GM12873 (cell line): ENCODE measurements around the gene SLC2A4.

Experiments
- CTCF ChIP-seq: IDR thresholded peaks from 2 replicates; pipeline ENCODE4 v1.5.1; 2012; ENCODE audit warnings: low read depth, mild to moderate bottlenecking, moderate library complexity, low read length, control low read depth; ENCODE audit not compliant: insufficient read depth; ENCODE audit errors: missing control alignments

Gene SLC2A4

GRCh38 chr17:7281074-7281952 lies at the start of gene SLC2A4:
TSS of gene SLC2A4 (plus strand) at chr17:7281718. CDS start at chr17:7281935, 217 bp downstream.
- TF ChIP-seq CTCF, result no peak

GRCh38 chr17:7232114-7232513 lies 49.4 kb upstream of the SLC2A4 start:
- no peak for TF ChIP-seq CTCF

GRCh38 chr17:7233701-7234082 lies 47.8 kb upstream of the SLC2A4 start:
- no peak for TF ChIP-seq CTCF

GRCh38 chr17:7234083-7234951 lies 47.2 kb upstream of the SLC2A4 start, which contains the start of gene DVL2:
TSS of gene DVL2 (minus strand) at chr17:7234517. CDS start at chr17:7234262, 255 bp downstream.
- TF ChIP-seq CTCF, result no peak

- no peak for TF ChIP-seq CTCF
Observed at GRCh38 chr17:7235693-7236665, 45.5 kb upstream of the SLC2A4 start.

- no peak for TF ChIP-seq CTCF
Observed at GRCh38 chr17:7236808-7237207, 44.7 kb upstream of the SLC2A4 start.
